Neural crest cell (in vitro differentiated cells): ENCODE data around the gene MUC5B. TPM values are rescaled to one million over a fixed set of nuclear protein-coding genes. Genes with fewer than 3 reads are reported as not detected.
"Not testable (repeated sequence)": the region's sequence is repeated elsewhere in the genome, so short reads cannot be mapped to it uniquely, and the experiment has no call there.

Source experiments
- DNase-seq: peaks from one replicate; pipeline ENCODE4 v3.0.0; 2021; ENCODE audit warnings: low read depth, mixed read lengths, low spot score
- H3K27ac Mint-ChIP-seq: one replicate; pipeline ENCODE4 v1.8.0; 2021; ENCODE audit warnings: mild to moderate bottlenecking, mixed read lengths; ENCODE audit not compliant: unreplicated experiment
- H3K27me3 Mint-ChIP-seq: 2 replicates; pipeline ENCODE4 v1.8.0; 2021; ENCODE audit warnings: low read depth, mild to moderate bottlenecking, mixed read lengths
- H3K36me3 Mint-ChIP-seq: 2 replicates; pipeline ENCODE4 v1.8.0; 2021; ENCODE audit warnings: low read depth, mild to moderate bottlenecking, mixed read lengths
- H3K4me1 Mint-ChIP-seq: 2 replicates; pipeline ENCODE4 v1.8.0; 2021; ENCODE audit warnings: mixed read lengths
- H3K4me3 Mint-ChIP-seq: one replicate; pipeline ENCODE4 v1.8.0; 2021; ENCODE audit warnings: mild to moderate bottlenecking, mixed read lengths
- H3K9me3 Mint-ChIP-seq: 2 replicates; pipeline ENCODE4 v1.8.0; 2021; ENCODE audit warnings: mixed read lengths
- CTCF ChIP-seq: fragments of 200-600 bp; sonication (generic); conservative IDR thresholded peaks from 2 replicates; pipeline ENCODE4 v1.5.0; 2021; ENCODE audit warnings: antibody characterized with exemption, mild to moderate bottlenecking
- total RNA-seq: library from RNA; stranded (reverse); gene quantifications from 2 replicates; pipeline ENCODE4 v1.2.1, GENCODE V29; 2021

The MUC5B gene
- total RNA-seq, 1 donor from 2014 or later, result 0.42 TPM

- peaks cover 11% of the 10 kb centered on the region for H3K9me3 Mint-ChIP-seq
- H3K4me1 Mint-ChIP-seq, result peaks cover 11% of the 10 kb centered on the region
- peaks cover 9% of the 10 kb centered on the region for H3K36me3 Mint-ChIP-seq
- TF ChIP-seq CTCF, result no peak
- H3K27ac Mint-ChIP-seq, result peak overlapping the region; percentile 87
- H3K27me3 Mint-ChIP-seq, result no peaks in the 10 kb centered on the region
- peak; percentile 78 for DNase-seq
- peak overlapping the region; percentile 78 for H3K4me3 Mint-ChIP-seq
These were observed 39.5 kb downstream of the MUC5B start for GRCh38 chr11:1262172-1263006.

- Mint-ChIP-seq H3K4me3 (peak overlapping the region; percentile 78), H3K4me1 (peaks cover 11% of the 10 kb centered on the region)
These were observed 40.1 kb downstream of the MUC5B start for GRCh38 chr11:1263010-1263409.

GRCh38 chr11:1264444-1264843 lies 41.6 kb downstream of the MUC5B start:
- not testable (repeated sequence) for H3K4me3 Mint-ChIP-seq, H3K27ac Mint-ChIP-seq, H3K36me3 Mint-ChIP-seq, DNase-seq, H3K27me3 Mint-ChIP-seq
- peak; percentile 57 for TF ChIP-seq CTCF
- peaks cover 11% of the 10 kb centered on the region for H3K9me3 Mint-ChIP-seq
- peaks cover 11% of the 10 kb centered on the region for H3K4me1 Mint-ChIP-seq

More at GRCh38 chr11:1263010-1263409, 40.1 kb downstream of the MUC5B start:
- Mint-ChIP-seq H3K27me3 (no peaks in the 10 kb centered on the region), H3K9me3 (peaks cover 11% of the 10 kb centered on the region), H3K36me3 (peaks cover 9% of the 10 kb centered on the region), H3K27ac (no peak overlapping the region)
- TF ChIP-seq CTCF, result no peak
- no peak for DNase-seq

GRCh38 chr11:1265480-1265879 lies 42.6 kb downstream of the MUC5B start:
- not testable (repeated sequence) for H3K36me3 Mint-ChIP-seq, H3K27ac Mint-ChIP-seq, H3K4me3 Mint-ChIP-seq

GRCh38 chr11:1266976-1267375 lies 44.1 kb downstream of the MUC5B start:
- not testable (repeated sequence) for DNase-seq, H3K27ac Mint-ChIP-seq, H3K27me3 Mint-ChIP-seq, H3K36me3 Mint-ChIP-seq, H3K4me3 Mint-ChIP-seq
- peaks cover 11% of the 10 kb centered on the region for H3K9me3 Mint-ChIP-seq
- peaks cover 17% of the 10 kb centered on the region for H3K4me1 Mint-ChIP-seq

More at GRCh38 chr11:1265480-1265879, 42.6 kb downstream of the MUC5B start:
- H3K27me3 Mint-ChIP-seq, DNase-seq: not testable (repeated sequence)
- Mint-ChIP-seq H3K9me3 (peaks cover 11% of the 10 kb centered on the region), H3K4me1 (peaks cover 11% of the 10 kb centered on the region)

GRCh38 chr11:1267441-1268100 lies 44.7 kb downstream of the MUC5B start:
- DNase-seq, result no peak
- no peak overlapping the region for H3K4me3 Mint-ChIP-seq
- H3K4me1 Mint-ChIP-seq, result peaks cover 16% of the 10 kb centered on the region
- H3K36me3 Mint-ChIP-seq, result peaks cover 9% of the 10 kb centered on the region
- H3K27ac Mint-ChIP-seq, result no peak overlapping the region
- peaks cover 11% of the 10 kb centered on the region for H3K9me3 Mint-ChIP-seq
- no peak for TF ChIP-seq CTCF
- H3K27me3 Mint-ChIP-seq, result no peaks in the 10 kb centered on the region
